Activated CD8-positive, alpha-beta memory T cell treated with anti-CD3 and anti-CD28 coated beads for 1 hour (primary cell): ENCODE data around the gene USP7.
"Not testable (repeated sequence)": the region's sequence is repeated elsewhere in the genome, so short reads cannot be mapped to it uniquely, and the experiment has no call there.

ENCODE experiments used
- DNase-seq, 2 donors: peaks; one replicate each; pipeline ENCODE4 v3.0.0-alpha.2; 2020; ENCODE audit warnings: low read depth in 1 of 2; ENCODE audit errors: extremely low read depth in 1 of 2

Gene USP7

DNA sequence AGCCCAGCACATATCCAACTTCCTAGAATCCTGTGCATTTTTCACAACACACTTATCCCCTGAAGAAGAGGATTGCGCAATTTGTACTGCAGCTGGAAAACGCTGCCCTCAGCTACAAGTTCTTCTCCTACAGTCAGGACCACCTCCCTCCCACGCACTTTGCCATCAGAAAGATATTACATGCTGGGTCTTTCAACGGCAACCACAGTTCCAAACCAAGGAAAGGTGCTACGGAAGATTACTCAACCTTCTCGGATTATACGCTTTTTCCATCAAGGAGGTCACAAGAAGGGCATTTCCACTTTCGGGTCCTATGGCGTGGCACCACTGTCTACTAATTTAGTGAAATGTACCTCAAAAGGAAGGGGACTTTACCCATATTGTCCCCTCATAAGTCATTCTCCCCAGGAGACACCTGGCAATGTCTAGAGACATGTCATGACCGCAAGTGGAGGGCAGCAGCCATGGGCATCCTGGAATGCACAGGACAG is 35.2 kb downstream of the USP7 start:
- DNase-seq: no peak

DNA sequence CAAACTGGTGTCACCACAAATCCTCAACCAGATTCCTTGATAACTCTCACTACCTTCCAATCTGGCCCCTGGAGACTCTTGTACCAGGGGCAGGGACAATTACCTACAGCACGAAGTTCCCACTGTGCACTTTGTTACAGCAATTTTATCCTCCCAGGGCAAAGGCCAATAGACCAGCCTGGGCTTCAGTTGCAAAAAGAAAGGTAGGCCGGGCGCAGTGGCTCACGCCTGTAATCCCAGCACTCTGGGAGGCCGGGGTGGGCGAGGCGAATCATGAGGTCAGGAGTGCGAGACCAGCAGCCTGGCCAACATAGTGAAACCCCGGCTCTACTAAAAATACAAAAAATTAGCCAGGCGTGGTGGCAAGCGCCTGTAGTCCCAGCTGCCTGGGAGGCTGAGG is 36.9 kb downstream of the USP7 start:
- DNase-seq: no peak

DNA sequence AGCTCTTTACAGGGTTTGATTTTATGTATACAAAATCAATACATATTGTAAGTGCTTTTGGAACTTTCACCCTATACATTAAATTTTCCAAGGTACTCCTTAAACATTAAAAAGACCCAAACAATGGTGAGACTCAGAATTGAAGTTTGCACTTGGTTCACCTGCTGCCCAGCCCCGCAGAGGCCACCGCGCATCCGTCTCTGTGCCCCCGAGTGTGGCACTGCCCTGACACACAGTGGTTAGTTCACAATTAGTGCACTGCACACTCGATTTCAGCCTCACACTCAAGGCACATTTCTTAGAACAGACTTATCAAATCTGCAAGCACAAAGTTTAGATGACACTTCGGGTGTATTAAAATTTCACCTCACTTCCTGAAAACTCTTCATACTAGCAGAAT is 38.3 kb downstream of the USP7 start:
- DNase-seq: no peak

DNA sequence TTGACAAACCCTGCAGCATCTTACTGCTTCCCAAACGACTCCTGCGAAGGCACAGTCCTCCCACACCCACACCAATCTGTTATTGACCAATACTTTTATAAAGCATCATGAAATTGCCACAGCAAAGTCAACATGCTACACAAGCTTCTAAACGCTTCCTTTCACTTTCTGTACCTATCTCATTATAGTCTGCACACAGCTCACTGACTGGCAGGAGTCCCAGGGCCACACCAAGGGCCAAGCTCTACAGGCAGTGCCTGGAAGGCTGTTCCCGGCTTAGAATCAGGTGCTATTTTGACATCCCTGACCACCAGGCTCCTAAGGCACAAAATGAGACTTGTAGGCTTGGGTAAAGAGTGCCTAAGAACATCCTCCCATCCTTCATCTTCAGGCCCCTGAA is 39.5 kb downstream of the USP7 start:
- no peak for DNase-seq

DNA sequence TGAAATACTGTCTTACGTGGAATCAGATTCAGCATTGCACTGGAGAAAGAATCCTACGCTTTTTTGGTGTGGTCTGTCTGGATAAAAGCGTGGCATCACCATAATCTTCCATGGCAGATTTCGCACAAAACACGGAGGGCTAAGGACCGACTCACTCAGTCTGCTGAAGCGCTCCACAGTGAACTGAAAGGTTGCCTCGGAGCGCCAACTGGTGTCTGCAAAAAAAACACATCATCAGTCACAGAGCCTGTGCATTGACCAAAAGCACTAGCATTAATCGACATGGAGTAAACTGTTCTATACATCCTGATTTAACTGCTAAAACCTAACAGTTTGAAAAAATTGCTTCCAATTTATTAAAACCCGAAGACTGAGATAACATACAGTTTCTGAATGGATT is 40.5 kb downstream of the USP7 start:
- no peak for DNase-seq

DNA sequence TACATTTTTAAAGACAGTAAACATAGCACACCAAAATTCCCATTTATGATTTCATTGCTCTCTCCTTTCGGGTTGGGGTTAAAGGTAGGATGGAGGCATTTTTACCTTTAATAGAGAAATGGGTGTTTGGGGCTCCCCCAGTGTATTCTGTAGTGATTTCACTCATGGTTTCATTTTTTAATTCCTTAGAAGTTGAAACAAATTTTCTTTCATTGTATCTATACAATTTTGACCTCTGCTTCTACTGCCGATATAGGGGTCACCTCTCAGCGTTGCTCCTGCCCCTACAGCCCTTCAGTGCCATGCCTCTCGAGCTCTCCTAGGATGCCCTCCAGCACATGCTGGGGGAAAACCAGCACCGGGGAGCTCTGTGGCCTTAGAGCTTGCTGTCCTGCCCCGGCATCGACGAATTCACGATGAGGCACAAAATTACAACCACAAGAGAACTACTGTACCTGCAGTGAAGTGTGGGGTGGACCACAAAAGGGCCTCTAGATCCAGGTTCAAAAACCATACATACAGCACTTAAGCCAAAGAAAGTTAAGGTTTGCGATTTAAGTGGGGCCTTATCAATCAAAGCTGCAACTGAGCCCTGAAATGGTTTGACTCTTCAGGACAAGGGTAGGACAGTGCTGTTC is 42.2 kb downstream of the USP7 start:
- DNase-seq: no peak

DNA sequence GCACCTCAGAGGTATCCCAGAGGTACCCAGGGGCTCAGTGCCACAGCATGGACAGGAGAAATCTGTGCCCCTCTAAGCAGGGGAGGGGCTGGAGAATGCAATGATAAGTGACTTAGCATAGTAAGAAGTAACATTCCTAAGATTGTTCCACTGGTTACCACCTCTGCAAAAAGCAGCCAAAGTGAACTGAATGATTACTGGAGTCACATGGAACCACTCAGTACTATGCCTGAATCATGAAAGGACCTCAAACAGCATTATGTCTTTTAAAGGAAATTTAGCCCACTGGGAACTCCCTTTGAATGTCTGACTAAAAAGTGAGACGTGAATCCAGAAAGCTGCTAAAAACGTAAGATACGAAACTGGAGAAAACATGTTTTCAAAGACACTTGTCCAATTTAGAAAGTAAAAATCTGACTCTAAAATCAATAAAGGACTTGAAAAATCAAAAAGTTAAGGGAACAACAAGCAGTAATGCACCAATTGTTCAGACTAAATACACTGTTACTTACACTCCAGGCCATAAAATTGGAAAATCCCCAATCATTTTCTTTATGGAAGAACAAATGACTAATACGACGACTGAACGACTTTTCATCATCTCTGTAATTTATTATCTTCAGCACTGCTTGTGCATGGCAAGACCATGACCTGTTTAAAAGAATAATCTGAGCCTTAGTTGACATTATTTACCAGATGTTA is 42.9 kb downstream of the USP7 start:
- DNase-seq: no peak

DNA sequence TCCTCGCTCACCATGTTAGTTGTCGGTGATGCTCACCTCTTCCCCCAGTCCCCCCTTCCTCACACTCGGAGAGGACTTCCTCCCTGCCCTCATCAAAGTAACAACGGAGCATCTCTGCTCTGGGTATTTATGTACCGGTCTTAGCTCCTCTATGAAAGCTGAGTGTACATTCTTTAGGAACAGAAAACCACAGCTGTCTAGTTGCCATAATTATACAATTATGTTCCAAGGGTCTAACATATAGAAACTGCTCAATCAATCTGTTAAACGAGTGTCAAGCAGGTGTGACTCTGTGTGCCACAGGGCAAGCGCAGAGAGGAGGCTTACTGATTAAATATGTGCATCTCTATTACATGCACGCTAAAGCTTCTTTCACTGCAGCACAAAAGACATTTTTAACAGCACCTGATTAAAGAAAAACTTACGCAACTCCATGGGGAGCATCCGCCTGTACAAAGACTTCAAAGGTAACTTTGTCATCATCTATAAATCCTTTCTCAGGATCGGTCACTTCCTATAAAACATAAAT is 43.7 kb downstream of the USP7 start:
- no peak for DNase-seq

DNA sequence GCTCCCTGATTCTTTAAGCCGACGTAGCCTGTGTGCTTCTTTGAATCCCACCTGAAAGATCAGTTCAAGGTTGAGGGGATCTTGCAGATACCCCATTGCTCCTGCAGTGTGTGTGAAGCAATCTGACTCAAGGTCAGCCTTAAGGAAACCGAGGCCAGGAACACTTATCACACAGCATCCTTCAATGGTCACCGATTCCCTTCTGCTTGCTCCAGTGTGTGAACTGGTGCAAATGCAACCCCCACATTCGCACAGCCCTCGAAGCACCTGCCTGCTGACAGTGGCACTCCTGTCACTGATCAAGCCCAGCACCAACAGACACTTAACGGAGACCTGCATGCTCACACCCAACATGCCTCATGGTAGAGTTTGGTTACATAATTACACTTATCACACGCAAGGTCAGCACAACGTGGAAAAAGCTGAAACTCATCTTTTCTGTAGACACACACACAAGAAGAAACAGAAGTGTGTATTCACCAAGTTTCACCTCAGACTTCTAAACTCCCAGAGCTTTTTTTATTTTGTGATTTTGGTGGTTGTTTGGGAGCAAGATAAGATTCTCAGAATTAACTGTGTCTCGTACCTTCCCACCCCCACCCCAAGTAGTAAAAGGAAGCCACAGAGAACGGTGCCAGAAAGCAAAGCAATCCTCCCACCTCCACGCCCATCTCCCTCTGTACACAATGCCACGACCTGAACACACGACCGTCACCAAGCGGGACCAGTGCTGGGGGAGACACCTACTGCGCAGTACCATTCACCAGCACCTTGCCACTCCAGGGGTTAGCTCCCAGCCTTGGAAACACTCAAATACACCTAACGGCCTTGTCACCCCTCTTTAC is 44.4 kb downstream of the USP7 start:
- DNase-seq: no peak

DNA sequence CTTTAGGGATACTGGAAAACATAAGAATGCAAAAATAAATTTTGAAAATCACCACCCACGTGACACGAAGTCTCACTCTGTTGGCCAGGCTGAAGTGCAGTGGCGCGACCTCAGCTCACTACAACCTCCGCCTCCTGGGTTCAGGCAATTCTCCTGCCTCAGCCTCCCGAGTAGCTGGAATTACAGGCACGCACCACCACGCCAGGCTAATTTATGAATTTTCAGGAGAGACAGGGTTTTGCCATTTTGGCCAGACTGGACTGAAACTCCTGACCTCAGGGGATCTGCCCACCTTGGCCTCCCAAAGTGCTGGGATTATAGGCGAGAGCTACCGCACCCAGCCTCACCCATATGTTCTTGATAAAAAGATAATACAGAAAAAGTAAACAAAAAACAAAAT is 46.4 kb downstream of the USP7 start:
- DNase-seq: not testable (repeated sequence)

DNA sequence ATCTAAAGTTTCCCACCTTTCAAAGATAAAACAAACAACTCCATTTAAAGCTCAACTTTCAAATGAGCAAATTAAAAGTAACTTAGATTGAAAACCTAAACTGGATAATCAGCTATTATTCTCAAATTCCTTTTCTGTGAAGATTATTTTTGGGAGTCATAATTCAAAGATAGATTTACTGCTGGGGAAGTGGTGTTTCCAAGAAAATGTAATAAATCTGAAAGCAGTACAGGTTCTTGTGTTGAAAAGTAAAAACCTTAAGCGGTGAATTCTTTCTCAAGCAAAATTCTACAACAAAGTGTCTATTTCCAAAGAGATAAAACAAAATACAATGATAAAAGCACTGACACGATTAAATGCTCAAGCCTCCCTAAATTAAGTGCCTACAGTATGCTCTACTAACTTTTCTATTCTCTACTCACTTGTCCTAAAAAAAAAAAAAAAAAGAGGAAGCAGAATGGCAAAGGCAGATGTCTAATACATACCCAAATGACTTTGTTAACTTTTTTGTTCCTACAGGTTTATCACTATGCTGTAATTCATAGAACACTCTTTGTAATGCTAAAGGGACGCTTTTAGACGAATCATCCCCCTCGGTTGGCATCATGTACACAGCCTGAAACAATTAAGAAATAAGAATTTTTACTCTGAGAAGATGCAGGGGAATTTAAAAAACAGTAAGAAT is 47.0 kb downstream of the USP7 start:
- DNase-seq: no peak

DNA sequence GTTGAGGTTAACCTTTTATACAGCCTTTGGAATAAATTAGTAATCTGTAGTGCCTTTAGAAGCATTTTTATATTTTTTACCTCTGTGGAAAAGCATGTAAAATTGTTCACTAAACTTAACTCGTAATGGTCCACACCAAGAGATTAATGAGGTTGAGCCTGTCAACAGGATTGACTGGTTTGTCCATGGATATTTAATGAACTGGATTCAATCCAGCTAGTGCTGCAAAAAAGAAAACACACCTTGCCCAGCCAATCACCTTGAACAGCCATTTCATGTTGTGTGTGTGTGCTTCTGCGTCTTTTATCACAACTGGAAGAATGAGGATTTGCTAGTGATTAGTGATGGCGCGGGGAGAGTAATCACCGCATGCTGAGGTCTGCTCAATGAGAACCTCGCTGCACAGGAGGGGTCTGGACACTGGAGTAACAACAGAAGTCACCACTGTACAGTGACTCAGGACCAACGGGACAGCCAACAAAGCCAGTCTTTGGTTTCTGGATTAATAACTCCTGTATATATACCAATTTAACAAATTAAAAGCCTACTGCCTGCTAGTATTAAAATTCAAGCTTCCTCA is 47.9 kb downstream of the USP7 start:
- DNase-seq: no peak

DNA sequence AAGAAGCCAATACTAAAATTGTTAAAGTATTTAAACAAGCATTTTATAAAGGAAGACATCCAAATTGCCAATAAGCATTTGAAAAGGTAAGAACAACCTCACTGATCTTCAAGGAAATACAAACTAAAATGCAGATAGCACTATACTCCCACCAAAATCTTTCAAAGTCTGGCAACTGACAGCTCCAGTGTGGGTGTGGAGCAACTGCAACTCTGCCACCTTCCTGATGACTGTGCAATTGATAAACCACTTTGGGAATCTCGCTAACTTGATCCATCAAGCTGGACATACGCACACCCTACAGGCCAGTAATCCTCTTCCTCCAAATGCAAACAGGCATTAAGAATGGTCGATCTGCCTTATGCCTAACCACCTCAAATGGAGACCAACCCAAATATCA is 49.6 kb downstream of the USP7 start:
- no peak for DNase-seq

DNA sequence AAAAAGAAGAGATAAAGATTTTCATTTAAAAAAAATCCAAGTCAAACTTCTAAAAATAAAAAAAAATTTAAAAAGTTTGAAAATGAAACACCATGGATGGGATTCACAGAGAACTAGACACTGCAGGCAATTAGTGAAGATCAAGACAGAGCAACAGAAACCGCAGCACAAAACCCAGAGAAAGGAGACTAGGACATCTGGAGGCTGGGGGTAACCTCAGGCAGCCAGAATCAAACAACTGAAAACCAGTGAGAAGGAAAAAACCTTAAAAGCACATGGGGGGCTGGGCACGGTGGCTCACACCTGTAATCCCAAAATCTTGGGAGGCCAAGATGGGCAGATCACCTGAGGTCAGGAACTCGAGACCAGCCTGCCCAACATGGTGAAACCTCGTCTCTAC is 50.9 kb downstream of the USP7 start:
- no peak for DNase-seq

DNA sequence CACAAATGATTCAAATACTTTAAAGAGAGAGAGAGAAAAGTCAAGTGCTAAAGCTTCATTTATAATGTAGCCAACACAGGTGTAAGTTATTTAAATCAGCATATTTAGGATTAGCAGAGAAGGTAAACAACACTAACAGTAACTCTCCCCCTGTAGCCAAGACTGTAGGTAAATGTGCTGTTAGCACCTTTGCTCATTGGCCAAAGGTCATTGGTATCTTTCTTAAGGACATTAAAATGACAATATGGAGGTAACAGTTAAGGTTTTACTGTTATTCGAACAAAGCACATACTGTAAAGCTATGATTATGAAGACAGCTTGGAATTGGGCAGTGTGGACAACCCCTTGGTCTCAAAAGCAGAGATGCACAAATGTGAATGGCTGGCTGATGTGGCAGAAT is 52.9 kb downstream of the USP7 start:
- no peak for DNase-seq

DNA sequence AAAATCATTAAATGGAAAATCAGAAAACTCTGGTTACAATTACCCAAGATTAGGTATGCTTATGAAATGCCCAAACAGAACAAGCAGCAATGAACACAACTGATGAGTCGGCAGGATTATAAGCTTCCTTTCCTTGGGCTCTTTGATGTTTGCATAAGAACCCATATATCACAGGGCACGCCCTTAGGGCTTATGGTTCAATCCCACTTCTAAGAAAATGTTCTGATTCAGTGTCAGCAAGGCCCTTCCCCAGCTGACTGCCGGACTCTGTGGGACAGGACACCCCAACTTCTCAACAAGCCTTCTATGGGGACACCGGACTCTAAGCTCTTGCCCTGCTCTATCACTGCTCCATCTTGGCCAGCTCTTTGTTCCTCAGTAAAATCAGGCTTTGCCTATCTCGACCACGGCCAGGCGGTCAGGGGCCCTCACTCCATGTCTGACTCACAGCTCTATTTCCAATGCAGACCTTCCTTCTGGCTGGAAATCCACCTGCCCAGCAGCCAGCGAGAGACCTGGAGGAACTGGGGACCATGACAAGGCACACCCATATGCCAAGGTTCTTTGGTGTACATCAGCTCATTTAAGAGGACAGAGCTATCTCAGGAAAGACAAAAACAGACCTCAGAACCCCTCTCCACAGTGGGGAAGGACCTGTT is 54.8 kb downstream of the USP7 start:
- no peak for DNase-seq

DNA sequence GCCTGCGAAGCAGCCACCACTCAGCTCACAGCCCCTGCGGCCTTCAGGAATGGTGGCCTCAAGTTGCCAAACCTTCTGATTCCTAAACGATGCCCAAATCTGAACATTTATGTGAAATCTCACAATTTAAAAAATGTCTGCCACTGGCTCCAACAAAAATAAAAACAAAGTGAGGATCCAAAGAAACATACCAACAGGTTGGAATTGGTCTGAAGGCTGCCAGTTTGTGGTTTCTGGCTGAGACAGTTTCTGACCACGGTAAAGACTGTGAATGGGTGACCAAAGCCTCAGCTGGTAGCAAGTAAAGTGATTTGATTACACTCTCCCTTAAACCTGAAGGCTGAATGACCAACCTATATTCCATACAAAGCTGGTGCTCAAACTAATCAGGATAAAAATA is 56.6 kb downstream of the USP7 start:
- no peak for DNase-seq

DNA sequence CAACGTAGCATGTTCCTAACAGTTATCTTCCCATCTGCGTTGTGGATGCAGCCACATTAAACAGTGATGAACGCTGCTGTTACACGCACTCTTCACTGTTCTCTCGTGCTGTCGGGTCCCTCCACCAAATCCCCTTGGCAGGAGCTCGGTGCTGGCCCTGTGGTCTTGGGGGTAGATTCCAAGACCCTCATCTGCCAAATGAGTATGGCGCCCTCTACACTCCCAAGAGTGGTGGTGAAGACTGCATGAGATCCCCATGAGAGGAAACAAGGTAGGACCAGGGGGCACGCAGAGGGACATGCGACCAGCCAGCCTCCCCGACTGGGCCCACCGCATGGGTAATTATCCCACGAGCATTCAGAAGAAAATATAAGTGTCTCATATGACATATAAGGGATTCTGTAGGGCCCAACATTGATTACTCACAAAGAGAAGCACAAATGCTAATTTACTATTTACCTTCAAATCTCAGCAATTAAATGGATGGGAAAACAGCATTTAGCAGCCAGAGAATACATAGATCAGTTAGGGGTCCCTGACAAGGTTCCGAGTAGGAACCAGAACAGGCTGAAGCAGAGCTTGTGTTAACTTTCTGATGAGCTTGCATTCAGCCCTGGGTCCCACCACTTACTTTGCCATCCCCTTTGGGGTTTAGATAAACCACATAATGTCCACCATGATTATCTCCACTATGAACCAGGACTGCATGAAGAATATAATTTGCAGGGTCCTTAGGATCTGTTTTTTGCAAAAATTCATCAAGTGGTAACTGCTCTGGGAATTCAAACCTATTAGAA is 57.7 kb downstream of the USP7 start:
- DNase-seq: no peak

DNA sequence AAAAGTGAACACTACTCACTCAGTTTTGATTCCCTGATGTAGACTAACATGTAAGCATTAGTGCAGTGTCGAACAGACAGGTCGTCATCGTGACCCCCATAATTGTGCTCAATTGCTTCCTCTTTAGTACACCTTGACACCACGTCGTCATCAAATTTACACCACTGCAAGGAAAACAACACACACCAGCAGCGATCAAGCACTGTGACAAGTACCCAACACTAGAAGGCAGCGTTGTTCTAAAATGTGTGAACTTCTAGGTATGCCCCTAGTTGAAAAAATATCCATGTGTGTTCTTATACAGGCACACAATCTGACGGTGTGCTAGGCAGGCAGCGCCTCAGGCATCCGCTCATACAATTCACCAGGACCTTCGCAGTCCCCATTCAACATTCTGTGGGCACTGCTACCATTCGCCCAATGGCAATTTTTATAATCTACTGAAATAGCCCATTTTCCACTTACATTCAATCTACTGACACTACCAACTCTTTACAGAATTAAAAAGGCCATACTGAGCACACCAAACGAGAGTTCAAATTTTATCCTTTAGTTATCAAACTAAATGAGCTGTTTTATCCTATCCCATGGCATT is 58.4 kb downstream of the USP7 start:
- DNase-seq: no peak
